Coronary artery (tissue), 2 donors: ENCODE data around the gene ABCC4.

ENCODE experiments used
- DNase-seq: peaks from one replicate; pipeline ENCODE4 v3.0.0-alpha.2; 2017; ENCODE audit warnings: low spot score
- H3K27ac ChIP-seq, 2 donors: fragments of 200-600 bp; sonication (generic); one replicate each; pipeline ENCODE4 v1.5.1; 2016 to 2019
- H3K4me3 ChIP-seq: fragments of 200-600 bp; sonication (generic); 2 replicates; pipeline ENCODE4 v1.5.1; 2016; ENCODE audit warnings: mild to moderate bottlenecking, moderate library complexity
- CTCF ChIP-seq: fragments of 200-600 bp; sonication (generic); IDR thresholded peaks from one replicate; pipeline ENCODE4 v1.5.1; 2019; ENCODE audit warnings: antibody characterized with exemption

ABCC4 gene

GRCh38 chr13:95247852-95248251 is 53.4 kb downstream of the ABCC4 start:
- DNase-seq, result no peak
- H3K4me3 ChIP-seq, result no peak overlapping the region
- TF ChIP-seq CTCF, result no peak

DNA sequence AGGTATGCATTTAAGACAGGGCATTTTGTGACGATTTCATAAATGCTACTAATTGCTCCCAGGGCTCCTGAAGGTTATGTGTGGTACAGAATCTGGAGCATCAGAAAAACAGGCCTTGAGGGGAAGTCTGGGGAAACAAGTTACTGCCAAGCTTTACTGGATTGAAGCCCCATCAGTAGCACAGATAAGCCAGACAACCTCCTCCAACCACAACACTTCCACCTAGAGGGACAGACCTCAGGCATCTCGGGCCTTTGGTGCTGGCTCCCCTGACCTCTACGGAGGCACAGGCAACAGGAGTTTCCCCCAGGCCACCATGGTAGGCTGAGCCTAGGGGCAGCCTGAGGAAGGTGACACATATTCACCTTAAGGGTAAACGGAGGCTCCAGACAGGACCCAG is 54.1 kb downstream of the ABCC4 start:
- TF ChIP-seq CTCF, result no peak
- Histone ChIP-seq H3K4me3 (no peak overlapping the region), H3K27ac (no peak overlapping the region)
- DNase-seq, result no peak

More at GRCh38 chr13:95247852-95248251, 53.4 kb downstream of the ABCC4 start:
- H3K27ac ChIP-seq, result no peak overlapping the region

GRCh38 chr13:95246292-95247082 is 54.8 kb downstream of the ABCC4 start:
- no peak overlapping the region for H3K27ac ChIP-seq
- no peak for TF ChIP-seq CTCF
- no peak overlapping the region for H3K4me3 ChIP-seq
- no peak for DNase-seq

DNA sequence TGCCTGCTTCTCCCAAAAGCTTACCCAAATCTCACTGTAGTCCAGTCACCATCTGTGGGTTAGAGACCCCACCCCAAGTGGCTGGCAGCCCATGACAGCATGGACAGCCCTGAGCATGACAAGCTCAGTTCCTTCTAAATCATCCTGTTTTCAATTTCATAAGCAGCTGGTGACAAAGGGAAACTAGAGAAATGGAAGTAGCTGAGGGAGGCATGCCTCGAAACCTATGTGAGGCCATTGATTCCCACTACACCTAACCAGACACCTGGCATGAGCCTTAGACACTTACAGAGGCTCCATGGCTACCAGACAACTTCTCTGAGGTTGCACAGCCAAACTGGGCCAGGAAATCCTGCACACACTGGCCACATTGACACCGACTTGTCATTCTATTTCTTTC is 56.2 kb downstream of the ABCC4 start:
- Histone ChIP-seq H3K27ac (no peak overlapping the region), H3K4me3 (no peak overlapping the region)
- DNase-seq, result no peak
- no peak for TF ChIP-seq CTCF

DNA sequence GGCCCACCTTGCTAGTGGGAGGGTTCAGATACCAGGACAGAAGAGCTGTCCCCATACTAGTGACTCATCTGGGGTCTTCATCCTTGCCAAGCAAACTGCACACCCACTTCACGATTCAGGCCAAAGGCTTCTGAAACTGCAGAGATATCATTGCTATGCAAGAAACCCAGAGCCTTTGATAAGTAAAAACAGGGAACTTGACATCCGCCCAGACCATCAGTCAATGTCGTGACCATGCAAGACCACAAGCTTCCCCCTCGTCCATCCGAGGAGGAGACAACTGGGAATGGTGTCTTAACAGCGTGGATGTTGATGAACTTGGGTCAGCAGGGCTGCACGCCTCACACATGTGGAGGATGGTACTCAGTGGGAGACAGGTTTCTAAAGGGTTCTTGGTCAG is 58.0 kb downstream of the ABCC4 start:
- no peak for DNase-seq
- no peak for TF ChIP-seq CTCF
- Histone ChIP-seq H3K27ac (no peak overlapping the region), H3K4me3 (no peak overlapping the region)

GRCh38 chr13:95241321-95241720 is 59.9 kb downstream of the ABCC4 start:
- H3K4me3 ChIP-seq, result no peak overlapping the region
- no peak overlapping the region for H3K27ac ChIP-seq
- DNase-seq, result no peak
- TF ChIP-seq CTCF, result no peak

GRCh38 chr13:95239283-95239682 is 62.0 kb downstream of the ABCC4 start:
- Histone ChIP-seq H3K27ac (no peak overlapping the region), H3K4me3 (no peak overlapping the region)
- DNase-seq, result no peak
- TF ChIP-seq CTCF, result no peak
